Activated T-cell treated with anti-CD3 and anti-CD28 coated beads, Interleukin-2, amount 50 U/mL, for 48 hours (primary cell): ENCODE results near the gene LIN28B.

Source experiments
- DNase-seq, 2 experiments: peaks; one replicate each; pipeline ENCODE4 v3.0.0-alpha.2; 2020

Gene LIN28B

GRCh38 chr6:105116150-105116549 is 159.2 kb downstream of the LIN28B start:
- no peak for DNase-seq

- no peak for DNase-seq
These were observed 163.7 kb downstream of the LIN28B start for GRCh38 chr6:105120570-105120969.

- DNase-seq = no peak
These were observed 165.1 kb downstream of the LIN28B start for GRCh38 chr6:105121981-105122380.

- DNase-seq = no peak
These were observed 165.8 kb downstream of the LIN28B start for GRCh38 chr6:105122717-105123116.
